Duodenal mucosa (tissue), 2 donors: ENCODE measurements around the gene MYH11.

ENCODE experiments used
- H3K27ac ChIP-seq: one replicate; pipeline ENCODE4 v1.7.0; 2013; ENCODE audit warnings: low read depth, low read length
- H3K27me3 ChIP-seq, 2 donors: one replicate each; pipeline ENCODE4 v1.7.0; 2013; ENCODE audit warnings: low read length in 2 of 2, control low read depth in 1 of 2; ENCODE audit not compliant: insufficient read depth in 2 of 2, control insufficient read depth in 1 of 2
- H3K36me3 ChIP-seq, 2 donors: one replicate each; pipeline ENCODE4 v1.7.0; 2013; ENCODE audit warnings: low read length in 2 of 2, control low read depth in 1 of 2; ENCODE audit not compliant: insufficient read depth in 2 of 2, control insufficient read depth in 1 of 2
- H3K4me1 ChIP-seq, 2 donors: one replicate each; pipeline ENCODE4 v1.7.0; 2013; ENCODE audit warnings: low read length in 2 of 2, control low read depth in 1 of 2; ENCODE audit not compliant: insufficient read depth in 2 of 2, control insufficient read depth in 1 of 2
- H3K4me3 ChIP-seq, 2 donors: one replicate each; pipeline ENCODE4 v1.7.0; 2013; ENCODE audit warnings: low read length in 2 of 2, low read depth in 1 of 2
- H3K9ac ChIP-seq, 2 donors: one replicate each; pipeline ENCODE4 v1.7.0; 2013; ENCODE audit warnings: low read length in 2 of 2, low read depth in 1 of 2
- H3K9me3 ChIP-seq, 2 donors: one replicate each; pipeline ENCODE4 v1.7.0; 2013; ENCODE audit warnings: low read length in 2 of 2, control low read depth in 1 of 2; ENCODE audit not compliant: control insufficient read depth in 1 of 2

MYH11 gene

DNA sequence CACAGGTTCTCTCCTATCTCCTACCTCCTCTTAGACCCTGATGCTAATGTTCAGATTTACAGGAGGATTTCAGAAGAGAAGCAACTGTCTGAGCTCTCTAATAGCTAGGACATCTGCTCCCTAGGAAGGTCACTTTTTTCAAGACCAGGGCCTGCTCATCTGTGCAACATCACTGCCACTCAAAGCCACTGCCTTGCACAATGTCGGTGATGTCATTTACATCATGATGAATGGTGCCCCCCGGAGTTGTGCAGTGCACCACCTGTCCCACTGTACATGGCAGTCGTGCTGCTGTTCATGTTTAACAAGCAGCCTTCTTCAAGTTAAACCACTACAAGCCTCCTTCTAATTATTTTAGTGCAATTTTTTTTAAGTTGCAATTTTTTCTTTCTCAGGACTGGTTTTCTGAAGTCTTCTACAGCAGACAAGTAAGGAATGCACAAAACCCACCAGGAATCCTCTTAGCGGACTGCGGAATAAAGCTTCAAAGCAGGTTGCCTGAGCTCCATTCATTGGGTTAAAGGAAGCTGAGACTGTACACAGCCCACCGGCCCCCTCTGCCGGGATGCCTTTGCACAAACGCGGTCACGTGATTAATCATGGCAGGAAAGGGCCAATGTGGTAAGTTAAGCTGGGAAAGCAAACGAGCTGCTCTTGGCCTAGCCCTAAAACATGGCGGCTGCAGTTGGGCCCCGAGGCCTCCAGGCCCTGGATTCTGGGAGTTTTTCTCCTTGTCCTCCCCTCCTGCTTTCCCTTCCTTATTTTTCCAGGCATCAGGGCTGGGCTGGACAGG is 74.1 kb downstream of the MYH11 start:
- Histone ChIP-seq H3K36me3 (no peaks in the 10 kb centered on the region), H3K9ac (no peak overlapping the region), H3K27ac (no peak overlapping the region), H3K4me1 (no peaks in the 10 kb centered on the region), H3K9me3 (no peaks in the 10 kb centered on the region), H3K27me3 (no peaks in the 10 kb centered on the region), H3K4me3 (no peak overlapping the region)

DNA sequence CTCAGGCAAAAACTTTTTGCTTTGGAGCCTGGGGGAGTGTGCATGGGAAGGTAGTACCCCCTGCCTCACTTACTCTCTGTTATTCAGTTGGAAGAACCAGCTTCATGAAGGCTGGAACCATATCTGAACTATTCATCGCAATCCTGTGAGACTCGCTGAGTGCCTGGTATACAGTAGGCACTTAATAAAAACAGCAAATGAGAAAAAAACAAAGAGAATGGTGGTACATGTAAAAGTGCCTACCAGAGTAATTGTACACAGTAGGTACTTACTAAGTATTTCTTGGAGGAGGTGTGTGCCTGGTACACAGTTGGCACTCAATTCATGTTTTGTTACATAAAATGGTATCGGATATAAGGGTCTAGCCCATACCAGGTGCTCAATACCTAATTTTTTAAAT is 75.2 kb downstream of the MYH11 start:
- Histone ChIP-seq H3K9ac (no peak overlapping the region), H3K9me3 (no peaks in the 10 kb centered on the region), H3K27me3 (no peaks in the 10 kb centered on the region), H3K4me3 (no peak overlapping the region), H3K4me1 (no peaks in the 10 kb centered on the region), H3K36me3 (no peaks in the 10 kb centered on the region), H3K27ac (no peak overlapping the region)

DNA sequence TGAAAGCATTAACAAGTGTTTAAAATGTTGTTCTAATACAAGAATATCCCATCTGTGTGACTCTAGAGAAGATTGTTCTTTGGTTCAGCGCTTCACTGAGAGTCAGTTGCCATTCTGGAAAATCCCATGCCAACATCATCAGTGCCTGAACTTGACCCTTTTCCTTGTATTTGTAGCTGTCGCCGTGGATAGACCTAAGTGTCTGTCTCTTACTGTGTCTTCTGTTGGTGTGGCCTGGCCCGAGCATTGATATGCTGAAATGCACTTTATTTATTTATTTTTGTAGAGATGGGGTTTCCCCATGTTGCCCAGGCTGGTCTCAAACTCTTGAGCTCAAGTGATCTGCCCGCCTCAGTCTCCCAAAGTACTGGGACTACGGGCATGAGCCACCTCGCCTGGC is 76.0 kb downstream of the MYH11 start:
- H3K9ac ChIP-seq, result no peak overlapping the region
- no peaks in the 10 kb centered on the region for H3K9me3 ChIP-seq
- no peaks in the 10 kb centered on the region for H3K4me1 ChIP-seq
- H3K27ac ChIP-seq, result no peak overlapping the region
- no peaks in the 10 kb centered on the region for H3K36me3 ChIP-seq
- H3K4me3 ChIP-seq, result no peak overlapping the region
- no peaks in the 10 kb centered on the region for H3K27me3 ChIP-seq

DNA sequence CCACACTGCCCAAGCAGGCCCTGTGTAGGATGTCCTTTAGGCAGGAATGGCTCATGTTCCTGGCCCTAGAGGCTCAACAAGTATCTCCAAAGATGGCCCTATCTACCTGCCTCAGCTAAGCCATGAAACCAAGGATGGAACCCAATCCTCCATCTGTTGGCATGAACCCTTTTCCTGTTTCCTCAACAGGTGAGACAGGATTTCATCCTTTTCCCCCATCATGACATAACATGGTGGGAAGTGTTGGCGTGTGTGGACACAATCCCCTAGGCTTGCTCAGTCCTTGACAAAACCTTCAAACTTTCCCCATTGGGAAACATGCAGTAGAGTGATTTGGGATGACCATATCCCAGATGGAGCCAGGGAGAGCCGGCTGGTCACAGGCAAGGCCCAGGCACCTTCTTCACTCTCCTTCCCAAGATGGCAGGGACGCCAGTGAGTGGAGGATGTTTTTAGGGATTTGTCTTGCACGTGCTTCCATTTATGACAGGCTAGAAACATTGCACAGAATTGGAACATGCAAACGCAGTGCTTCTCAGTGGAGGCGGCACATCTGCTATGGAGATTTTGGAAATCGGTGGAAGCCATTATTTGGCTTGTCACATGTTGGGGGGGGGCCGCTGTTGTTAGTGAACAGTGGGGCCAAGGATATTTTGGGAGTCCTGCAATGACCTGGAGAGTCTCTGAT is 77.0 kb downstream of the MYH11 start:
- Histone ChIP-seq H3K9me3 (no peaks in the 10 kb centered on the region), H3K4me1 (no peaks in the 10 kb centered on the region), H3K4me3 (no peak overlapping the region), H3K27ac (no peak overlapping the region), H3K36me3 (no peaks in the 10 kb centered on the region), H3K27me3 (no peaks in the 10 kb centered on the region), H3K9ac (no peak overlapping the region)

DNA sequence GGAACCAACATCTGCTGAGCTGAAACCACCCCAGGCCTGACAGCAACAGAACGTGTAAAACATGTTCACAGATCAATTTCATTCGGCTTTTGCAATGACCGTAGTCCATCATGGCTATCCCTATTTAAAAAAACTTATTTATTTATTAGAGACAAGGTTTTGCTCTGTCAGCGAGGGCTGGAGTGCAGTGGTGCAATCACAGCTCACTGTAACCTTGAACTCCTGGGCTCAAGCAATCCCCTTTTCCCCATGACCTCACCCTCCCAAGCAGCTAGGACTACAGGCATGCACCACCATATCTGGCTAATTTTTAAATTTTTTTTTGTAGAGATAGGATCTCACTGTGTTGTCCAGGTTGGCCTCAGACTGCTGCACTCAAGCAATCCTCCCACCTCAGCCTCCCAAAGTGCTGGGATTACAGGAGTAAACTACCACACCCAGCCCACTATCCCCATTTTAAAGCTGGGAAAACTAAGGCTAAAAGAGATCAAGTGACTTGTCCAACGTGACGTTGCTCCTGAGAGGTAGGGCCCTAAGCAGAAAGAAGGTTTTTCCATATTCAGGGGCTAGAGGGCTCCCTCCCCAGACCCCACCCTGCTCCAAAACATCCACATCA is 77.7 kb downstream of the MYH11 start:
- no peak overlapping the region for H3K9ac ChIP-seq
- no peak overlapping the region for H3K27ac ChIP-seq
- H3K27me3 ChIP-seq, result no peaks in the 10 kb centered on the region
- no peaks in the 10 kb centered on the region for H3K36me3 ChIP-seq
- H3K4me3 ChIP-seq, result no peak overlapping the region
- no peaks in the 10 kb centered on the region for H3K4me1 ChIP-seq
- no peaks in the 10 kb centered on the region for H3K9me3 ChIP-seq

DNA sequence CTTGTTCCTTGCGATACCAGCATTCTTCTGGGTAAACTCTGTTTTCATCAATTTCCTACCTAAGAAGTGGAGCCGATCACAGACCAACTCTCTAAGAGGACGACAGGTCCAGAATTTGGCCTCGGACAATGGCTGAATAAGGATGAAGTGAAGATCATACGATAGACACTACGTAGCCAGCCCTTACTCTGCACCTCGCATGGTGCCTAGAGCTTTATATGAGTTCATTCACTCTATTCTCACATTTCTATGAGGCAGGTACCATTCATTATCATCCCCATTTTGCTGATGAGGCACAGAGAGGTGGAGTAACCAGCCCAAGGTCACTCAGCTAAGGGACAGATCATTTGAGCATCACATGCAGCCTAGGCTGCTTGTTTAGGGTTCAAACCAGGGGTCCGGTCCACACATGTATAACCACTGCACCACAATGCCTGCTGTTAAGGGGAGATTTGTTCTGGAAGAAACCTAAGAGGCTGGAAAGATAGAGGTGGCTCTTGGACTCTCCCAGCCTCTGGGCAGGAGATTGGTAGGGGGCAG is 78.6 kb downstream of the MYH11 start:
- Histone ChIP-seq H3K9ac (no peak overlapping the region), H3K36me3 (no peaks in the 10 kb centered on the region), H3K4me3 (no peak overlapping the region), H3K27ac (no peak overlapping the region), H3K4me1 (no peaks in the 10 kb centered on the region), H3K9me3 (no peaks in the 10 kb centered on the region), H3K27me3 (no peaks in the 10 kb centered on the region)

DNA sequence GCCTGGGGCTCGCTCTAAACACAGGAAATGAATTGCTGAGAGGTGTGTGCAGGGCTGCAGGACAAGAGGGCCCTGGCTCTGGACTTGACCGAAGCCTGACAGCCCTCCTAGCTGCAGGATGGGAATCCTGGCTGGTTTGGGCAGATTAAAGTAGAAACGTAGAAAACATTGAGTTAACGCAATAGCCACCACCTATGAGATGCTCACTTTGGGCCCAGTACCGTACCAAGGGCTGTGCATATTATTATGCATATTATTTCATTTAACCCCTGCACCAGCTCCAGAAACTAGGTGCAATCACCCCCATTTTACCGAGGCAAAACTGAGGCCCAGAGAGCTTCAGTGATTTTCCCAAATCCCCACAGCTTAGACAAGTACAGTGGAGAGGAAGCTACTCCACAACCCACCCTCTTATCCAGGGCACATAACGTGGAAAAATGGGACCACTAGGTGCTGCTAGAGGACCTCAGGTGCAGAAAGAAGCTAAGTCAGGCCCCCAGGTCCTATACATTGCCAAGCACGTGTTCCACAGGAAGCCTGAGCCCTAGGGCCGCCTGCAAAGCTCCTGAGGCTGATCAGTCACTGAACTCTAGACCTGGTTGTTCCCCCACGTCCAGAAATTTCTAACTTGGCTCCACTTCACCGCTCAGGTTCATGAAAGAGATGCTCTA is 79.2 kb downstream of the MYH11 start:
- Histone ChIP-seq H3K4me1 (no peaks in the 10 kb centered on the region), H3K36me3 (no peaks in the 10 kb centered on the region), H3K27ac (no peak overlapping the region), H3K4me3 (no peak overlapping the region), H3K27me3 (no peaks in the 10 kb centered on the region), H3K9ac (no peak overlapping the region), H3K9me3 (no peaks in the 10 kb centered on the region)

DNA sequence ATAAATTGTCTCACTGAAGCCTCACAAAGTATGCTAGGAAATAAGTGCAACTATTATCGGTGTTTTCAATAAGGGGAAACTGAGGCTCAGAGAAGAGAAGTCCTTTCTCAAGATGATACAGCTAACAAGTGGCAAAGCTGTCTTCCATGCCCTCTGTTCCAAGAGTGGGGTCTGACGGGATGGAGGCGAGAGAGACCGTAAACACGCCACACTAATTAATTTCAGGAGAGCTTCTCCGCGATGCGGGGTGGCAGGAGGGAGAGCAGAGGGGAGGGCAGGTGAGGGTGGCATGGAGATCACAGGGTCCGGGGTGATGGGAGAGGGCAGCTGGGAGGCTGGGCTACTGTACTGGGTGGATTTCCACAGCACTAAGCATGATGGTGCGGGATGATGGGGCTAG is 80.3 kb downstream of the MYH11 start:
- Histone ChIP-seq H3K27me3 (no peaks in the 10 kb centered on the region), H3K36me3 (no peaks in the 10 kb centered on the region), H3K9me3 (no peaks in the 10 kb centered on the region), H3K9ac (no peak overlapping the region), H3K27ac (no peak overlapping the region), H3K4me1 (no peaks in the 10 kb centered on the region), H3K4me3 (no peak overlapping the region)

DNA sequence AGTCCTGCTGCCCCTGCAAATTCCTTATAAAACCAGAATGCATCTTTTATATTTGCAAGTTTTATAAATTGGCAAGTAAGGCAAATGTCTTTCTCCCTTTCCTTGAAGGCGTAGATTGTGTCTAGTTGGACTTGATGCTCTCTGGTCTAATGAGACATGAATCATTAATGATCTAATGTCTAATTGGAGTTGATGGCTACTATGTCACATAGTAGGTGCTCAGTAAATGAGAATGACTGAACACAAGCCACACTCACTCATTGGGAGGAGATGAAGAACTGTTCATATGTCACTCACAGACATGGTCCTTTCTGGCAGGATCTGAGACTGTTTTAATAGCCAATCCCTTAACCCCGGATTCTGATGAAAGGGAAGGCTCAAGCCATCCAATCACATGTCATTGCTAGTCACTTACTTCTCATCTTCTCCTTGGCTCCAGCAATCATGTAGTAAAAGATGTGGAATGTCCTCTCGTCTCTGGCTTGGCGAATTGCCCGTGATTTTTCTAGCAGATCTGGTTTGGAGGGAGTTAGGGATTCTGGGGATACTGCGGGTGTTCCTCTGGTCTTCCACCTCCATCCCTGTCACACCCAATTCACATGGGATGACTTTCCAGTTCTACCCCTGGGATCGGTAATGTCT is 81.0 kb downstream of the MYH11 start:
- no peak overlapping the region for H3K4me3 ChIP-seq
- H3K4me1 ChIP-seq, result no peaks in the 10 kb centered on the region
- no peaks in the 10 kb centered on the region for H3K36me3 ChIP-seq
- no peaks in the 10 kb centered on the region for H3K9me3 ChIP-seq
- H3K27me3 ChIP-seq, result no peaks in the 10 kb centered on the region
- H3K9ac ChIP-seq, result no peak overlapping the region
- H3K27ac ChIP-seq, result no peak overlapping the region
